ENCODE data around the gene SLC15A3. TPM values are rescaled to one million over a fixed set of nuclear protein-coding genes. Genes with fewer than 3 reads are reported as not detected.

SLC15A3 gene
- 32.3 TPM for total RNA-seq

- DNase-seq (ENCODE audit: low spot score): peak; percentile 67
Observed at GRCh38 chr11:60951904-60952741, at the start of gene SLC15A3. Gene SLC15A3 (minus strand): TSS chr11:60952176. CDS start chr11:60951551, 625 bp downstream.

- no peak for DNase-seq (ENCODE audit: low spot score)
Observed at GRCh38 chr11:61000426-61000825, 48.5 kb upstream of the SLC15A3 start.

- DNase-seq (ENCODE audit: low spot score): no peak
Observed at GRCh38 chr11:60996381-60997138, 44.6 kb upstream of the SLC15A3 start.

DNA sequence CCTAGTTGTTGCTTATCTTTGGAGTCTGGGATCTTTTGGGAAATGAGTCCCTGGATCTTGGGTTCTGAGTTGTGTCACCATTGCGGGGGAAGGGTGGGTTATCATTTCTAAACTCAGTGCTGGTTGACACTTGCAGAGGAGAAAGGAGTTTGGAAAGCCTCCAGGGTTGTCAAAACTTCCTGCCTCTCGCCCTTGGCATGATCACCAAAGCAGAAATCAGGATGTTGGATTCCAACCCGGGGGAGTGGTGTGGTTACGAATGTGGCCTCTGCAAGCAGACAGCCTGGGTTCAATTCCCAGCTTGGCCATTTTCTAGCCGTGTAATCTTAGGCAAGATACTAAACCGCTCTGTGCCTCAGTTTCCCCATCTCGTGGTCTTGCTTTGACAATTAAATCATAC, 43.8 kb upstream of the SLC15A3 start:
- DNase-seq (ENCODE audit: low spot score): no peak

- DNase-seq (ENCODE audit: low spot score): no peak
Observed at GRCh38 chr11:60994541-60995080, 42.6 kb upstream of the SLC15A3 start.

DNA sequence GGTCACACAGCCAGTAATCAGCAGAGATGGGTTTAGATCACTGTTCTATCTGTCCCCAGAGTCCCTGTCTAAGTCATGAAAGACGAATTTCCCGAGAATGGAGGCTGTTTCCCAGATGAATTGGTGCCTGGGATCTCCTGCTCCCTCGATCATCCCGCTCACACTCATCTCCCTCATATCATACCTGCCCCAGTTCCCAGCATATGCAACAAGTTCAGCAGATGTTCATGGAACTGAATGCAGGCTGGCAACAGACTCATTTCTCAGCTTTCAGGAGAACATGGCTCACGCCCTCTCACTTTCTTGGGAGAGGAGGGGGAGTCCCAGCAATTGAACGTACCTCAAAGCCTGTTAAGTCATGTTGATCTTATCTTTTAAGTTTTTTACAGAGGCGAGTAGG, 41.6 kb upstream of the SLC15A3 start:
- no peak for DNase-seq (ENCODE audit: low spot score)

- no peak for DNase-seq (ENCODE audit: low spot score)
Observed at GRCh38 chr11:60992842-60993409, 41.0 kb upstream of the SLC15A3 start.

DNA sequence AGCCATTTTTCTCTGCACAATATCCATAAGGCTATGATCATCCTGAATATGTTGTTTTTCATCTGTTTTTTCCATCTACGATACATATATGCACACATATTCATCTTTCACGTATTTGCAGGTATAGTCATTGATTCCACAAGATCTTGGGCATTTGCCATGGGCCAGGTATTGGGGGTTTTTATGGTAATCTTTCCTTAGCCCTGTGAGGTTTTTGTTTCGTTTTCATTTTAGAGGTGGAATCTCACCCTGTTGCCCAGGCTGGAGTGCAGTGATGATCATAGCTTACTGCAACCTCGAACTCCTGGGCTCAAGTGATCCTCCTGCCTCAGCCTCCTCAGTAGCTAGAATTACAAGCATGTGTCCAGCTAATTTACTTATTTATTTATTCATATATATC, 39.5 kb upstream of the SLC15A3 start:
- DNase-seq (ENCODE audit: low spot score): no peak

DNA sequence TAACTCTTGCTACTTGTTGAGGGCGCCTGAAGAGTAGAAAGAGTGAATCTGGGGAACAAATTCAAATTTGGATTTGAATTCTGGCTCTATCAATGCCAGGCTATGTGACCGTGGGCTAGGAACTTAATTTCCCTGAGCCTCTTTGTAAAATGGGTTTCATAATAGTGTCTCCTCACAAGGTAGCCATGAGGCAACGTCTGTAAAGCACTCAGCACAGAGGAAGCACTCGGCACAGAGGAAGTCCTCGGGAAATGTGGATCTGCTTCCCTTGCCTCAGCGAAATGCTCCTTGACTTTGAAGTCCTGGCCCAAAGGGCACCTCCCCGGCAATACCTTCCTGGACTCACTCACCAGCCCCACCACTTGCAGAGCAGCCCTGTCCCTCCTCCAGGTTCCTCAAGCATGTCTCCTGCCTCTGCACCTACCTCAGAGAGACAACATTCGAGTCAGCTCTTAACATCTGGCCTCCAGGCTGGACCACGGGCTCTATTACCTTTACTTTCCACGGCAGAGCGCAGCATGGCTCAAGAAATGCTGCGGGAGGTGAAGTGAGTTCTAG, 37.2 kb upstream of the SLC15A3 start:
- DNase-seq (ENCODE audit: low spot score): no peak

DNA sequence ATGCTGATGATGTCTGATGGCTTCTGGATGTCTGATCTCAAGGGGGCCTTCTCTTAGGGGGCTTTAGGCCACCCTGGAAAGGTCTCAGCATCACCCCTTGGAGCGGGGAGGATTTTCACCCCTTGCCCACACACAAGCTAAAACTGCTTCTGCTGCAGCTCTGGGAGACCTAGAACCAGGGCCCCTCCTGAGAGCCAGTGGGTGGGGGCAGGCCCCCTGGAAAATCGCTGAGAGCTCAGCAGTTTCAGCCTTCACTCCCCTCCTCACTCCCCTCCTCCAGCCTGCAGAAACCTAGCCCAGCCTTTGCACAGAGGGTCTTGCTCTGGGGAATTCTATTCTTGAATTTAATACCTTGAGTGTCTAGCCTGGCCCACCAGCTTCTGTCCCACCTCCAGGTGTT, 36.7 kb upstream of the SLC15A3 start:
- DNase-seq (ENCODE audit: low spot score): no peak

- DNase-seq (ENCODE audit: low spot score): no peak
Observed at GRCh38 chr11:60987577-60988277, 35.8 kb upstream of the SLC15A3 start.

GRCh38 chr11:60985991-60986915, 34.3 kb upstream of the SLC15A3 start:
- DNase-seq (ENCODE audit: low spot score): no peak

DNA sequence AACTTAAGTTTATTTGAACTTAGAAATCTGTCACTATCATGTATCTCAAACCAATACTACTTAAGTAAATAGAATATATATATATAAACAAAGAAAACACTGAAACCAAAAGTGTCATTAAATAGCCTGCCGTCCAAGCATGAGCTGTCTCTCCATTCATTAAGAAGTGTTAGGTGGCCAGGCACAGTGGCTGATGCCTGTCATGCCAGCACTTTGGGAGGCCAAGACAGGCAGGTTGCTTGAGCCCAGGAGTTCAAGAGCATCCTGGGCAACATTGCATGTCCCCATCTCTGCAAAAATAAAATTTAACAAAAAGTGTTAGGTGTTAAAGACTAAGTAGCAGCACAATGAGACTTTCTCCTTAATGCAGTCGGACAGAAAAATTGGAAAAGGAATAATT, 33.5 kb upstream of the SLC15A3 start:
- DNase-seq (ENCODE audit: low spot score): no peak

DNA sequence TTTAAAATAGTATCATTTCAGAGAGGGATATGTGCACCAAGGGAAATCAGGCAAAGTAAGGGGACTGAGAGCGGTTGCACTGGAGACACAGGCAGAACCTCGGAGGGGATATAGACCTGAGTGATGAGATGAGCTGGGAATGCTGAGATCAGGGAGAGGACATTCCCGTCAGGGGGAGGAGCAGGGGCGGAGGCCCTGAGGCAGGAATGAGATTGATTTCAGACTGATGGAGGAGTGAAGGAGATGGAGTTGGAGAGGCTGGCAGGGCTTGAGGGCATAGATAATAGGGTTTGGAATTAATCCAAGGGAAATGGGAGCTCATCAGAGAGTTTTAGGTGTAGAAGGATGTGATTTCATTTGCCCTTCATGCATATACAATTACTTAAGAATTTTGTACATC, 32.7 kb upstream of the SLC15A3 start:
- no peak for DNase-seq (ENCODE audit: low spot score)

GRCh38 chr11:60984149-60984548, 32.2 kb upstream of the SLC15A3 start:
- no peak for DNase-seq (ENCODE audit: low spot score)

- no peak for DNase-seq (ENCODE audit: low spot score)
Observed at GRCh38 chr11:60982184-60982583, 30.2 kb upstream of the SLC15A3 start.

DNA sequence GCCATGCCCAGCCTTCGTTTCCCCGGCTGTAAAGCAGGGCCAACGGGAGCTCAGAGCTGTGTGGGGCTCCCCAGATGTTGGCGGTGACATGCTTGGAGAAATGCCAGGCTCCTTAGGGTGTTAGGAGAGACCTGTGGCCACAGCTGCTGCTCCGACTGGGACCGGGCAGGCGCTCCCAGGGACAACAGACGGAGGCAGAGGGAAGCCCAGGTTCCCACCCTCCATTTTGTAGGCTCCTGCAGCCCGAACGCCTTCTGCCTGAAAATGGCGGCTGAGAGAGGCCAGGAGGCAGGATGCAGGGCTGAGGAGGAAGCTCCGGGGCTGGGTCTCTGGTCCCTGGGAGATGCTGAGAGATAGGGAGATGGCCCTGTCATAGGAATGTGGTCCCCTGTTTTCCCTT, 29.5 kb upstream of the SLC15A3 start:
- no peak for DNase-seq (ENCODE audit: low spot score)

- DNase-seq (ENCODE audit: low spot score): no peak
Observed at GRCh38 chr11:60978546-60979380, 26.8 kb upstream of the SLC15A3 start.

DNA sequence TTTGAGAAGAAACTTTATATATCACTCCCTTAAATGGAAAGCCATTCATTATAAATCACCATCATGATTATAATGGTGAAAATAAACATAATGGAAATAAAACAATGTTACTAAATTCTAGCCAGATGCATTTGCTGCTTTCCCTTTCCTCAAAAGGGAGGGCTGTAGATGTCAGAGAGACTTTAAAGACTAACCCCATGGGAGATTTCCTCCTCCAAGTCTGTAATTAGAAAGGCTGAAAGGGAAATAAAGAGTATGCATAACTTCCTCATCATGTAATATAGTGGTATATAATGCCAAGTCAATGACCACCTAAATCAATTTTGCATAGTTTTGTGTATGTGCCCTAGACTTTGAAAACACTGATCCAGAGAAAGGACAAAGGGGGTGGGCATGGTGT, 25.9 kb upstream of the SLC15A3 start:
- DNase-seq (ENCODE audit: low spot score): no peak

GRCh38 chr11:60977224-60977623, 25.2 kb upstream of the SLC15A3 start:
- no peak for DNase-seq (ENCODE audit: low spot score)
